DND-41 (cell line): ENCODE measurements around the gene IPO4.

ENCODE experiments used
- ATAC-seq: fragments of 200-7000 bp; cut with Tn5 transposase; 3 replicates; pipeline ENCODE4 v1.9.1; 2021; ENCODE audit warnings: low read depth; ENCODE audit not compliant: insufficient read depth
- DNase-seq: peaks from one replicate; pipeline ENCODE4 v3.0.0-alpha.2; 2020
- H2AFZ ChIP-seq: 2 replicates; pipeline ENCODE4 v1.6.0; 2012; ENCODE audit warnings: low read depth, low read length
- H3K27ac ChIP-seq: 2 replicates; pipeline ENCODE4 v1.5.1; 2012; ENCODE audit warnings: low read length, inconsistent platforms
- H3K27me3 ChIP-seq: fragments of 200-600 bp; sonication (generic); 2 replicates; pipeline ENCODE4 v1.6.0; 2012; ENCODE audit warnings: low read length, mild to moderate bottlenecking, inconsistent platforms; ENCODE audit not compliant: insufficient read depth, poor library complexity
- H3K36me3 ChIP-seq: 2 replicates; pipeline ENCODE4 v1.5.1; 2012; ENCODE audit warnings: low read length, inconsistent platforms; ENCODE audit not compliant: insufficient read depth
- H3K4me1 ChIP-seq: 2 replicates; pipeline ENCODE4 v1.5.1; 2012; ENCODE audit warnings: mild to moderate bottlenecking, low read length; ENCODE audit not compliant: insufficient read depth
- H3K4me2 ChIP-seq: 2 replicates; pipeline ENCODE4 v1.6.0; 2012; ENCODE audit warnings: mild to moderate bottlenecking, moderate library complexity, low read length, inconsistent platforms; ENCODE audit not compliant: insufficient read depth
- H3K4me3 ChIP-seq, 2 experiments: fragments of 200-600 bp in 1 of 2; shearing (Covaris generic) in 1 of 2; 2 replicates each; pipeline ENCODE4 v1.5.1; 2012 to 2016; ENCODE audit warnings: inconsistent platforms in 2 of 2, low read length in 2 of 2, mild to moderate bottlenecking in 2 of 2, low read depth in 1 of 2, moderate library complexity in 1 of 2
- H3K79me2 ChIP-seq: 2 replicates; pipeline ENCODE4 v1.6.0; 2012; ENCODE audit warnings: low read length, inconsistent platforms; ENCODE audit not compliant: insufficient read depth
- H3K9ac ChIP-seq: 2 replicates; pipeline ENCODE4 v1.6.0; 2012; ENCODE audit warnings: low read depth, mild to moderate bottlenecking, inconsistent platforms, low read length, moderate library complexity
- H3K9me3 ChIP-seq: 2 replicates; pipeline ENCODE4 v1.5.1; 2012; ENCODE audit warnings: low read length, moderate library complexity, mild to moderate bottlenecking, inconsistent platforms; ENCODE audit not compliant: insufficient read depth, severe bottlenecking
- H4K20me1 ChIP-seq: 2 replicates; pipeline ENCODE4 v1.6.0; 2012; ENCODE audit warnings: low read length; ENCODE audit not compliant: insufficient read depth
- EZH2 ChIP-seq: IDR thresholded peaks from 3 replicates; pipeline ENCODE4 v1.6.1; 2012; ENCODE audit warnings: borderline replicate concordance, low read depth, mild to moderate bottlenecking, moderate library complexity, low read length, inconsistent platforms; ENCODE audit not compliant: severe bottlenecking
- TF ChIP-seq, protein P1 (sequence below): IDR thresholded peaks from 2 replicates; pipeline ENCODE4 v1.5.1; 2012; ENCODE audit warnings: borderline replicate concordance, low read length, moderate library complexity, mild to moderate bottlenecking; ENCODE audit not compliant: poor library complexity, severe bottlenecking; ENCODE audit errors: extremely low read depth

Gene IPO4

GRCh38 chr14:24195186-24196070 lies 6.8 kb upstream of the IPO4 start, which contains the start of gene TM9SF1:
Gene TM9SF1, minus strand, starts transcription at chr14:24195441. Its CDS starts 422 bp downstream, at chr14:24195019.
- no peaks in the 10 kb centered on the region for H4K20me1 ChIP-seq
- H3K9ac ChIP-seq, result peak within 1 kb of the TSS; percentile 96
- no peaks in the 10 kb centered on the region for H3K27me3 ChIP-seq
- peaks cover 48% of the 10 kb centered on the region for H3K79me2 ChIP-seq
- peak within 1 kb of the TSS; percentile 96 for H2AFZ ChIP-seq
- peak; percentile 94 for ATAC-seq
- H3K4me2 ChIP-seq, result peak within 1 kb of the TSS; percentile 69
- no peak for TF ChIP-seq EZH2
- TF ChIP-seq, protein P1, sequence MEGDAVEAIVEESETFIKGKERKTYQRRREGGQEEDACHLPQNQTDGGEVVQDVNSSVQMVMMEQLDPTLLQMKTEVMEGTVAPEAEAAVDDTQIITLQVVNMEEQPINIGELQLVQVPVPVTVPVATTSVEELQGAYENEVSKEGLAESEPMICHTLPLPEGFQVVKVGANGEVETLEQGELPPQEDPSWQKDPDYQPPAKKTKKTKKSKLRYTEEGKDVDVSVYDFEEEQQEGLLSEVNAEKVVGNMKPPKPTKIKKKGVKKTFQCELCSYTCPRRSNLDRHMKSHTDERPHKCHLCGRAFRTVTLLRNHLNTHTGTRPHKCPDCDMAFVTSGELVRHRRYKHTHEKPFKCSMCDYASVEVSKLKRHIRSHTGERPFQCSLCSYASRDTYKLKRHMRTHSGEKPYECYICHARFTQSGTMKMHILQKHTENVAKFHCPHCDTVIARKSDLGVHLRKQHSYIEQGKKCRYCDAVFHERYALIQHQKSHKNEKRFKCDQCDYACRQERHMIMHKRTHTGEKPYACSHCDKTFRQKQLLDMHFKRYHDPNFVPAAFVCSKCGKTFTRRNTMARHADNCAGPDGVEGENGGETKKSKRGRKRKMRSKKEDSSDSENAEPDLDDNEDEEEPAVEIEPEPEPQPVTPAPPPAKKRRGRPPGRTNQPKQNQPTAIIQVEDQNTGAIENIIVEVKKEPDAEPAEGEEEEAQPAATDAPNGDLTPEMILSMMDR, result no peak
- peaks cover 44% of the 10 kb centered on the region for H3K4me1 ChIP-seq
- H3K36me3 ChIP-seq, result peaks cover 28% of the 10 kb centered on the region
- peak within 1 kb of the TSS; percentile 57 to 68 for H3K4me3 ChIP-seq
- H3K27ac ChIP-seq, result peak within 1 kb of the TSS; percentile 92
- no peaks in the 10 kb centered on the region for H3K9me3 ChIP-seq
- DNase-seq, result peak; percentile 92

DNA sequence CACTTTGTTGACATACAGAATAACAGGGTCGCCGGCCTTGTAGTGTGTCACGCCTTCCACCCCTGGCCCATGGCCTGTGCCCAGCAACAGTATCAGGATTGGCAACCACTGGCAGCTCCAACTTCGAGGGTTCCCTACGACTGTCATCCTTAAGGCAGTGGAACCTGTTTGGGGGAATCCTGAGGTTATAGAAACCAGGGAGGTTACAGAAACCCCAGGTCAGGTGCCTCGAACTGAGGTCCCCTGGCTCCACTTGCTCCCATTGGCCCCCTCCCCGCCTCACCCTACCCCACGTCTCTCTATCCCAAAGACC lies 6.2 kb upstream of the IPO4 start:
- H4K20me1 ChIP-seq, result no peaks in the 10 kb centered on the region
- peaks cover 29% of the 10 kb centered on the region for H3K36me3 ChIP-seq
- H3K9me3 ChIP-seq, result no peaks in the 10 kb centered on the region
- H3K4me2 ChIP-seq, result peak overlapping the region; percentile 69
- peak overlapping the region; percentile 96 for H2AFZ ChIP-seq
- no peak for DNase-seq
- no peak for ATAC-seq
- peaks cover 50% of the 10 kb centered on the region for H3K4me1 ChIP-seq
- TF ChIP-seq, protein P1, result no peak
- no peak for TF ChIP-seq EZH2
- H3K9ac ChIP-seq, result peak overlapping the region; percentile 96
- H3K79me2 ChIP-seq, result peaks cover 48% of the 10 kb centered on the region
- peak overlapping the region; percentile 92 for H3K27ac ChIP-seq
- H3K4me3 ChIP-seq, result peak overlapping the region; percentile 57 to 68; a peak in 3 of 4 replicates
- H3K27me3 ChIP-seq, result no peaks in the 10 kb centered on the region

DNA sequence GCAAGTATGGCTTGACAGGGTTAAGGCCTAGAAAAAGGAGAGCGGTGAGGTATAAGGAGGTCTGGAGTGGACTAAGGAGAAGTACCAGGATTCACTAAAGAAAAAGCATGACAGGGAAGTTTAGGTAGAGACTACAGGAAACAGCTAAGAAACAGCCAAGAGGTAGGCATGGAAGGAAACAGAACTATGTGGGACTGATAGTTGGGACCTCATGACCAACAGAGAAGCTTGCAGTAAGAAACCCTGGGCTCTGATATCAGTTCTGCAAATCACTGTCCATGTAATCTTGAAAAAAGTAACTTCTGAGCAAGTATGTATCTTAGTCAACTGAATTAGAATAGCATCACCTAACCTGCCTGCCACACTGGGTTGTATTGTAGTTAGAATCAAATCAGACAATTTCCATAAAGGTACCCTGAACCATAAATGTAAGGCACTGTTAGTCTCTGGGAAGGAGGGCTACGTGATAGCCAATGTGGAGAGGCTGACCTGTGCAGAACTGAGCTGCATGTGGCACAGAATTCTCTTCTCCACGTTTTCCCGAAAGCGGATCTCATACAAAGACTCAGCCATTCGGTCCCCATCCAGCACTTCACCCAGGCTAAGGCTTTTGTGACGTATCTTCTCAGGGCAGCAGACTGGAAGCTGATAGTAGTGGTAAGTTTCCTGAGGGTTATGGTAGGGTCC lies 5.7 kb upstream of the IPO4 start:
- Histone ChIP-seq H3K79me2 (peaks cover 48% of the 10 kb centered on the region), H4K20me1 (no peaks in the 10 kb centered on the region), H3K9me3 (no peaks in the 10 kb centered on the region), H3K4me2 (peak overlapping the region; percentile 69), H3K4me1 (peaks cover 55% of the 10 kb centered on the region), H3K36me3 (peaks cover 26% of the 10 kb centered on the region), H3K27ac (peak overlapping the region; percentile 92), H3K9ac (peak overlapping the region; percentile 96), H2AFZ (peak overlapping the region; percentile 96), H3K27me3 (no peaks in the 10 kb centered on the region), H3K4me3 (peak overlapping the region; percentile 57 to 68; a peak in 3 of 4 replicates)
- ATAC-seq, result no peak
- no peak for TF ChIP-seq EZH2
- TF ChIP-seq, protein P1, result no peak
- DNase-seq, result no peak
